SW 1271 (cell line): Measurements from ENCODE around the gene GPR161.

Experiments used
- DNase-seq, 2 experiments: peaks; one replicate each; lab custom pipeline; 2025; lab: John Stamatoyannopoulos, UW

GPR161 gene

DNA sequence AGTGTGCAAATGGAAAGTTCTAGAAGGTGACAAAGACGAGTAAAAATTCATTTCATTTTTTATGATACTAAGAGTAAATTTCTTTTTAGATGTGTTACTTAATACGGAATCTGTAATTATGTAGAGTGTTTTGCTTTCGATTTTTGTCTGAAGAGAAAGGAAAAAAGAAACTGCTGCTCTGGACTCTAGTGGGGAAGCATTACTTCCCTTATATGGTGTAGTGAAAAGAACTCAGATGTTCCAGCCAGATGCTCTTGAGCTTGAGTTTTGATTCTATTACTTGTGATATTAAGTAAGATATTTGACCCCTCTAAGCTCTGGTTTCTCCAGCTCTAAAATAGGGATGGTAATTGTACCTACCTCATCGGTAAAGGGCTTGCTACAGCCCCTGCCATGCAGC lies 12.2 kb upstream of the GPR161 start:
- DNase-seq = no peak

- DNase-seq = no peak
Measured at GRCh38 chr1:168146626-168147025, 9.9 kb upstream of the GPR161 start.

DNA sequence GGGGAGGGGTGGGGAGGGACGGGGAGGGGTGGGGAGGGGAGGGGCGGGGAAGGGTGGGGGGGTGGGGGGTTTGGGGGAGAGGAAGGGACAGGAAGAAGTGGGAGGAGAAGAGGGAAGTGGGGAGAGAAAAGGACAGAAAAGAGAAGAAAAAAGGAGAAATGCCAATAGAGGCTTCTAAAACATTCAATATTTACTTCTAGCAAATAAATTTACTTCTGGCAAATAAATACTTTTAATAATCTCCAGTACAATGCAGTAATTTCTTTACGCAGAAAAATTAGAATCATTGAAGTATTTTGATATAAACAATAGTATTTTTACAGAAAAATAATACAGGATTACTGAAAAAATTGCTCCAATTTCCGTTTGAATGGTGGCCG lies 9.4 kb upstream of the GPR161 start:
- no peak for DNase-seq

DNA sequence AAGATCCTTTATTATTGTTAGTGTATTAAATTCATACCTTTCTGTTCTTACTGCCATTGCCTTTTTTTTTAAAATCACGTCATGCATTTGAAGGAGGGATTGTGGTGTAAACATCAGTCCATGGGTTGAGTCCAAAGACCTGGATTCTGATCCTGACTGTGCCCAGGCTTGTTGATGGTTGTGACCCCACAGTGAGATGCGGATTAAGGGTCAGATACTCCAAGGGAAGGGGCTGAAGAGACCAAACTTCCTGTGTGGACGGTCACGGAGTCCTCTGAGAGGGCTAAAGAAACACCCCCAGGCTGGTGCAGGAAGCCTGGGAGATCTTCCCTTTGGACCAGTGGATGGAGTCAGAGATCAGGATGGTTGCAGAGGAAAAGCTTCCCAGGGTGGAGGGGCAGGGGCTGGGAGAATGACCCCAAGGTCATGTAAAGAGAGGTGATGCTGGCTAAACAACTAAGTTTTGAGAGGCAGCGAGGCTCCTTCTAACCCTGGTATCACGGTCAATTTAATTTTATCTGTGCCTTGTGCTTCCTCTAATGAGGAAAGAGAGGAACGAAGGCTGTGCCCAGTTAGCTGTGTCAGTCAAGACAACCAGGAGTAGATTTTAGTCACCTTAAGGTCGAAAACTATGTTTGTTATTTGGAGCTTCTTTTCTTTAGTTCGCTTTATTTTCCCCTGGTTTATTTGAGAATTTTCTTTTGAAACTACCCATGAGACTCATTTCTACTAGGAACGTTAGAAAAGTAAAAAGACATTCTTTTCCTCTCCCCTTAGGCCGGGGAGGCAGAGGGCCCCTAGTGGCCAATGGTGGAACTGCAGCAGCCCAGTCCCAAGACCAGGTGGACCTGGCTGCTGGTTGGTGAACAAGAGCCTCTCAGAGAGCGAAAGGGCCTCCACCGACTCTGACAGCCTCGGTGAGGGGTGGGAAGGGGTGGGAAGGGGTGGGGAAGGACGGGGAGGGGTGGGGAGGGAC lies 8.7 kb upstream of the GPR161 start:
- peak; percentile 9 to 59 for DNase-seq

- DNase-seq = no peak
Measured at GRCh38 chr1:168141871-168142385, 5.2 kb upstream of the GPR161 start.

- no peak for DNase-seq
Measured at GRCh38 chr1:168139070-168139469, 2.3 kb upstream of the GPR161 start.

GRCh38 chr1:168138134-168138533 lies 1.4 kb upstream of the GPR161 start:
- DNase-seq = no peak

GRCh38 chr1:168137515-168137821 lies 738 bp upstream of the GPR161 start:
- no peak for DNase-seq

DNA sequence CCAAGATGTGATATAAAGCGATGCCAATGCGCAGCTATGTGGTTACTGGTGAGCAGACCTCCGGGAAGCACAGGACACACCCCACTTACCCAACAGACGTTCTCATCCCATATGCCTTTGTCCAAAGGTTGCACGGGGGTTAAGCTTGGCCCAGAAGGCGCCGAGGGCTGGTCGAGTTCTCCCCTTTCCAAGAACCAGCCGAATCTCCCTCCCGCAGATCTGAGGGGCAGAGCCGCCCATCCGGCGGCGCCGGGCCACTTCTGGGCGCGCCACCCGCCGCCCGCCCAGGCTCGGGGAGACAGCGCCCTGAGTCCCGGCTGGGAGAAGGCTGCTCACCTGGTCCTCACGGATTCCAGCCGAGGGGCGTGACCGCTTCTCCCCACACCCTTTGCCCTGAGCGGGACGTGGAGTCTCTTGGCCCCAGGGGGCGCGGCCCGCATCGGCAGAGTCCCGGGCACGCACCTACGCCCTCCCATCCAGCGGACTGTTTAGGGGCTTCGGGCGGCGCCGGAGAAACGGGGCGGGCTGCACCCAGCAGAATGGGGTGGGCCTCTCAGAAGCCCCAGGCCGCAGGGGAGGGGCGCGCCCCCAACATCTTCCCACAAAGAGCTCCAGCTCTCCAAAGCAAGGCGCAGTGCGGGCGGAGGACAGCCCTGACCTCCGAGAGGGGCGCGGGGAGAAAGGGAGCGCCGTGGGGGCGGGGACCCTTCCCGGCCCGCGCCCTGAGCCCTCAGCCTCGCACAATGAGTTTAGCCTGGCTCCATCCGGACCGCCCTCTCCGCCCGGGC lies 615 bp downstream of the GPR161 start:
- no peak for DNase-seq

GRCh38 chr1:168135116-168135920 lies 1.4 kb downstream of the GPR161 start:
- no peak for DNase-seq

DNA sequence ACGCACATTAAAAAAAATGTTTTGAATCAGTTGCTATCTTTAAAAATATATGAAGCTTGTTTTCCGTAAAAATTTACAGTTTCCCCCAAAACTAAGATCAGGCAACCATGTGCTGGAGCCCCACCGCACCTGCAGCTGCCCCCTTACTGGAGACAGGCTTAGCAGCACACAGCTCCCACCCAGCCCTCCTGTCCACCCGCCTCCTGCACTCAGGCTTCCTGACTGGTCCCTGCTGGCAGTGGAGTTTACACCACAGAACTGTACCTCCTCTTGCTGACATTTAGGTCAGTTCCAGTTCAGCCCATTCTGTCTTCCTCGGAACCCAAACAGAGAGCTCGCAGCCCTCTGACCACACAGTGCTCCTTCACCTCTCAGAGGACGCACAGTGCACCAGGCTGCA lies 2.1 kb downstream of the GPR161 start:
- no peak for DNase-seq

GRCh38 chr1:168134132-168134531 lies 2.6 kb downstream of the GPR161 start:
- no peak for DNase-seq

DNA sequence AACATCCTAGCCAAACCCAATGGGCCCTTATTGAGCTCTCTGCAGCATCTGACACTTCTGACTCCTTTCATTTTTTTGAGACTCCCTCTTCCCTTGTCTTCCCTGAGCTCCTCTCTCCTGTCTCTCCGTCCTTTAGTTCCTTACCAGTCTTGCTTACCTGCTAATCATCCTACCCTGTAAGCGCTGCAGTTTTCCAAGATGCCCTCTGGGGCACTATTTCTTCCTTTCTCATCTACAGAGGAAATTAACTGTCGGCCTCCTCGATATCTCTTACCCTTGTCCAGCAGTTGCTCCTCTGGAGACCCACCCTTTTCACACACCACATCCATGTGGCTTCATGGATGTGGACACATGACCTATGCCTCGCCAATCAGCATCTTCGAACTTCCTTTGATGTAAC lies 6.8 kb downstream of the GPR161 start:
- DNase-seq = no peak

GRCh38 chr1:168127503-168127902 lies 9.2 kb downstream of the GPR161 start:
- no peak for DNase-seq

GRCh38 chr1:168125051-168125450 lies 11.7 kb downstream of the GPR161 start:
- DNase-seq = no peak

- no peak for DNase-seq
Measured at GRCh38 chr1:168121401-168122011, 15.2 kb downstream of the GPR161 start.

GRCh38 chr1:168119750-168120149 lies 17.0 kb downstream of the GPR161 start:
- no peak for DNase-seq

- DNase-seq = no peak
Measured at GRCh38 chr1:168116327-168116799, 20.4 kb downstream of the GPR161 start.

DNA sequence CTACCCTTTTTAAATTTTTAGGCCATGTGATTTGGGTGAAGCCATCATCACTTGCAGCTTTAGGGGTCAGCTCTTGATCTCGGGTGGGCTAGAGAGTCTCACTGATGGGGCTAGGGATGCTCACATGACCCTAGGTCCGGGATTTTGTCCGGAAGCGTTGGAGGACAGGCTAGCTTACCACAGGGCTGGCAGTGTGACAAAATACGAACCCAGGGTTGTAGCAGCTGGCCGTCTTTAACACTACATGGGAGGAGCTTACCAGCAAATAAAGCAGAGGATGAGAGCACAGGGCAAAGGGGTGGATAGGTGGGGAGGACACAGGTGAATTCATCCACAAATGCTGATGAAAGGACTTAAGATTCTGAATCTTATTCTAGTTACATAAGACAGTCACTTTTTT lies 21.9 kb downstream of the GPR161 start:
- DNase-seq = no peak

- DNase-seq = no peak
Measured at GRCh38 chr1:168112673-168113305, 23.9 kb downstream of the GPR161 start.

GRCh38 chr1:168110896-168111545 lies 25.7 kb downstream of the GPR161 start:
- DNase-seq = no peak
